EH (cell line): ENCODE data around the gene PDE4B.

Experiments used
- DNase-seq: peaks from one replicate; pipeline ENCODE4 v3.0.0-alpha.2; 2015; ENCODE audit warnings: low read depth

PDE4B gene

DNA sequence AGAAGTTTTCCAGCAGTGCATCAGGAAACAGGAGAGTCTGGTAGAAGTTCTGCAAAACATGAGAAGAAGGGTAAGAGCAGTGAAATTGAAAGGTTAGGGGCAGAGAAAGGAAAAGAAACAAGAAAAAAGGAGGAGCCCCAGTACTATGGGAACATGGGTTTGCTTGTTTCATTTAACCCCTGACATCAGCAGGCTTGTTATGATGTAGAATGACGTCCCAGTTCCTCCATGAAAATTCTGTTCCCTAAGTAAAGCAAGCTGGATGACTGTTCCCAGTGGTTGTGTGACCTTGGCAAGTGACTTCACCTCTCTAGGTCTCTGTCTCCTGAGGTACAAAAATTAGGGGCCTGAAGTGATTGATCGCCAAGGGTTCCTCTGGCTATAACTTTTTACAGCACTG, 472.6 kb downstream of the PDE4B start:
- DNase-seq, result no peak

- peak; percentile 71 for DNase-seq
Observed at GRCh38 chr1:66265796-66266195, 473.1 kb downstream of the PDE4B start.

- no peak for DNase-seq
Observed at GRCh38 chr1:66266350-66266749, 473.7 kb downstream of the PDE4B start.

- peak; percentile 58 for DNase-seq
Observed at GRCh38 chr1:66266756-66267155, 474.1 kb downstream of the PDE4B start.

DNA sequence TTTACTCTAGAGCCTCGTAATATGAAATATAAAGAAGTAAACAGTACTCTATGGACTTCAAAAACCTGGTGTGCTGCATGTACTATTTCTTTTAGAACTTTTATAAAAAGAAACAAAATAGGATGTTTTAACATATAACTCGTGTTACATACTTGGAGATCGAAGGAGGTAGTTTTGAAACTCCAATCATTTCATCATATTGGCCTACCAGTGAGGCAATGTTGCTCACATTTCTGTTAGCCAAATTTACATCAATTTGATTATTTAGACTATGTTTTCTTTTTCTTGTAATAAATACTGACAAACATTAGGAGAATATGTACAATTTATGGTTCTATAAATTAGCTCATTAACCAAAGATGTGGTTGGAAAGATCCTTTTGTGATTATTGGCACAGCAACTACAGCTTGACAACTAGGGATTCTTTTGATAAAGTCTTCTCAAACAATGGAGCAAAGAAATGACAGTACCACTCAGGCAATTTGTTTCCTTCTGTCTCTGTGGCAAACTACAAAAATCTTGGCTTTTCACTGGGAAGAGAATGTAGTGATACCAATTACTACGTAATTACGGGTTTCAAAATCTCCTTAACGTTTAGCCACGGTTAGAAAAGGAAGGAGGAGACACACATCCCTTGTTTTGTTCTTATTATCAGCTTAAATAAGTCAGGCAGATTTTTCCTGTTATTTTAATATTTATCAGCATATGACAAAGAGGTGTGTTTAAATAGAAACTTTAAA, 474.7 kb downstream of the PDE4B start:
- DNase-seq, result peak; percentile 33

GRCh38 chr1:66269222-66269621, 476.5 kb downstream of the PDE4B start:
- DNase-seq, result no peak

DNA sequence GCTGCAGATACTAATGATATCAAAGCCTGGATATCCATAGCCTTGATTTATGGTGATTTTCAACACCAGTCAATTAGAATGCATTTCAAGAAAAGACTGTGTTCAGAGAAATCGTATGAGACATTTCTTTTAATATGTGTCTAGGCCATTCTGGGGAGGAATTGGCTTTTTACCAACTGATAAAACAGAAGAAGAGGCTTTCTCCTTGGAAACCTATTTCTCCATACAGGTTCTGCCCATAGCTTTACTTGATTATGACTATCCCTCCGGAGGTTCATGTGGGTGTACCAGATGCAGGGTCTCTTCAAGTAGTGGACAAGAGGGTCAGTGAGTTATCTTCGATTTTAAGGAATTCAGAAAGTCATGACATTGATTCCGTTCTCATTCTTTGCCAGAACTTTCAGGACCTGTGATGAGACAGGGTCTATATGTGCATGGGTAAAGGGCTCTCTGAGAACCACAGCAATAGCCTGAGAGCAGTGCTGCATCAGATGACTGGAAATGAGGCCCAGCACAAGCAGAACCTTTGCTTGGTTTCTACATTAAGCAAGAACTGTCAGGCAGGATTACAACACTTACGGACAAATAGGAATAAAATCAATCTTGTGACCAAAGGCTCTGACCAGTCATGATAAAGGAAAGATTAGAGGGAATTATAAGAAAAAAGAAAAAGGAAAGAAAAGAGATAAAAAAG, 477.6 kb downstream of the PDE4B start:
- no peak for DNase-seq

GRCh38 chr1:66271216-66271903, 478.7 kb downstream of the PDE4B start:
- DNase-seq, result peak; percentile 99

GRCh38 chr1:66271904-66272254, 479.2 kb downstream of the PDE4B start:
- DNase-seq, result peak; percentile 85

DNA sequence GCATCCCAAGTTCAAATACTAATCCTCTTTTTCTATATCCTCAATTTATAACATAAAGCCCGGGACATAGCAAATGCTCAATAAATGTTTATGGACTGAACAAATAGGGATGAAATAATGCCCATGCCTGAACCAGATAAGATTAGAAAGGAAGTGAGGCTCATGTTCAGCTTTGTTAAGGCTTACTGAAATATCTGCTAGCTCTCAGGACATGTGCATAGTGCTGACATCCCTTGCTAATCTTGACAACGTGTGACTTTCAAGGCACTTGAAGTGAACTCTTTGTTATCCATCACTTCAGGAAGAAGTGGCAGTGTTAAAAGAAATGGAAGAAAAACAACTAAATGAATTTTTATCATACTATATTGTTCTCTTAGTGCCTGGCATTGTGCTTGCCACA, 481.0 kb downstream of the PDE4B start:
- DNase-seq, result no peak

GRCh38 chr1:66274634-66275033, 481.9 kb downstream of the PDE4B start:
- peak; percentile 65 for DNase-seq

GRCh38 chr1:66275083-66275482, 482.4 kb downstream of the PDE4B start:
- DNase-seq, result no peak

GRCh38 chr1:66275601-66276023, 482.9 kb downstream of the PDE4B start:
- DNase-seq, result no peak

DNA sequence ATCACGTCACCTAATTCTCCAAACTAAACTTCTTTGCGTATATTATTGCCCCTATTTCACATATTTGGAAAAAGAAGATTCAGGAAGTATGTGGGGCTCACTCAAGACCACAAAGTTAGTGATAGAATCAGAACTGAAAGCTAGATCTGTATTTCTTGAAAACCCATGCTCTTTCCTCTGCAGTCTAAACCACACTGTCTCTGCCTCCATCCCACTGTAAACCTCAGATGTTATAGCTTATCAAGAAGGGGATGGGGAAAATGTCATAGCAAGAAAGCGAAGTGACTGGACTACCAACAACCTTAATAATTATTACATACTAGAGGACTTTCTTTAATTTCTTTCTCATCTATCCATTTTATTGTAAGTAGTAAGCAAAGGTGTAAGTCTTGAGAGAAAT, 483.5 kb downstream of the PDE4B start:
- DNase-seq, result no peak

DNA sequence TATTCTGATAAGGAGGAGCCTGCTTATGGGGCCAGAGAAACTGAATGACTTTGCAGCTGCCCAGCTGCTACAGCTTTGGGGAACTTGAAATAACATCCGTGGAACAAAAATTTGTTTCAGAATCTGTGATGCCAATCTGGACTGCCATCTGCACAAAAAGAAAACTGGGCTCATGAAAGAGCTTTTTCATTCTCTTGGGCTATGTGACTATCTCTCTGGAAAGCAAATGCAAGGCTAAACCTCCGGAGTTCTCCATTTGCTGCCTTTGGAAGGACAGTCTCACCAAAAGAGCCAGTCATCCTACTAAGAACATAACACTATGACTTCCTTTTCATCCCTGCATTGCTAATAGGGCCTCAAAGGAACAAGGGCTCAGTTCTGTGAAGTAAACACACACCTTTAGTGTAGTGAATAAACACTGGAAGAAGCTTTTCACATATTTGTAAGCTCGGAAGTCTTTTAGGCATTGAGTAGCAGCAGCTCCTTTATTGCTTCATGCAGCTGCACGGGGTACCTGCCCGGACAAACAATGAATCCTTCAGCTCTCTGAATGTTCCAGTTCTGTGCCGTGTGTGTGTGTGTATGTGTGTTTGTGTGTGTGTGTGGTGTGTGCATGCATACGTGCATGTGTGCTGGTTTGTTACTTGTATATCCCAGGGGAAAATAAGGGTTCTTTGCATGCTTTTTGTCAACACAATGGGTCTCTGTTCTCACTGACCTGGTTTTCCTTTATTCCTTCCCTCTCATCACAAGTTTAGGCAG, 485.7 kb downstream of the PDE4B start:
- no peak for DNase-seq

DNA sequence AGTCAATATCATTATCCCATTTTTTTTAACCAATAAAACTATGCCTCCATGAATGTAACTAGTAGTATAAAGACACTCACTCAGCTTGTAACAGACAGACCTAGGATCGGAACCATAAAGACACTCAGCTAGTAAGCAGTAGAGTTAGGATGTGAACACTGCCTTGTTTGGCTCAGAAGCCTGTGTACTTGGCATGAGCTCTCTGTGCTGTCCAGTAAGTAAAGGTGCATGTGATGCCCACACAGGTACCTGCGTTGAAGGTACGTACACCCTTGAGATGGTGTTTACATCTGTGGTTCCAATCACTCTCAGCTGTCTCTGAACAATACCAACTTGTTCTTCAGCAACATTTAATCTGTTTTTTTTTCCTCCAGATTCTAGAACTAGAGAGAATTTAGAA, 489.1 kb downstream of the PDE4B start:
- no peak for DNase-seq

GRCh38 chr1:66282343-66282852, 489.7 kb downstream of the PDE4B start:
- DNase-seq, result peak; percentile 90

DNA sequence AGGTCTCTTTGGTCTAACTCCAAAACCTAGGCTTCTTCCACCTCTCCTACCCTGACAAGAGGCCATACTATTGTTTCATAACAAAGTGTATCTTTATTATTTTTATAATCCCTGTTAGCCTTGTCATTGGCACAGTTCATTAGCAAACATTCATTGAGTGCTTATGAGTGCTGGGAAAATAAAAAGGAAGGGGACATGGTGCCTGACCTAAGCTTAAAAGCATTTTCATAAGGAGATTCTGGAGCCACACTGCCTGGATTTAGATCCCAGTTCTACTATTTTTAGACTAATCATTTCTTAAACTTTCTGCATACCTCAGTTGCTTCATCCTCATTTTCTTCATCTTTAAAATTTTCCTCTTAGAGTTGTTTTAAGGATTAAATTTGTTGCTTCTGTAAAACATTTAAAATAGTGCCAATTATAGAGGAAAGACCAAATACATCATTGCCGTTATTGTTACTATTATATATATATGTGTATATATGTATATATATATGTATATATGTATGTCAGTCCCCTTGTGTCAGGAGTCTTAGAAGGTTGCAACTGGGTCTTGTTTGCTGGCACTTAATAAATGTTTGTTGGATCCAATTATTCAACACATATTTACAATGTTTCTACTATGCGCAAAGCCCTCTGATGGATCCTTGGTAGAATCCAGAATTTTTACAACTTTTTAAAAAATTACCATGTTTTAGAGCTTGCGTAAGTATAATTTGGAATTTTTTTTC, 490.4 kb downstream of the PDE4B start:
- peak; percentile 91 for DNase-seq

DNA sequence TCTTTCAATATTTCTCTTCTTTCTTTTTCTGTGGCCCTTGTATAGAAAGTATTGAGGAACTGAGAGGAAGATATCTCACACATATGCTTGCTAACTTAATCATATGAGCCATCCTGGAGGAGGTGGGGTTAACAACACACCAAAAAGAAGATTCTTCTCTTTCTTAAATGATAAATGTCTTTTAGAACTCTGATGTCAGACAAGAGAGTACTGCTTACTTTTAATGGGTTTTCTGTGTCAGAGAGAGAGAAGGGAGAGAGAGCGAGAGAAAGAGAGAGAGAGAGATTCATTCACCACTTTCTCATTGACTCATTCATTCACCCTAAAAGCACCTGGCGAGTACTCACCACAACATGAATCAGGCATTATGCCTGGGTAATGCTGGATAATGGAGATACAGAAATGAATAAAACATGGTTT, 490.9 kb downstream of the PDE4B start:
- DNase-seq, result peak; percentile 39

- DNase-seq, result no peak
Observed at GRCh38 chr1:66284746-66285145, 492.1 kb downstream of the PDE4B start.

DNA sequence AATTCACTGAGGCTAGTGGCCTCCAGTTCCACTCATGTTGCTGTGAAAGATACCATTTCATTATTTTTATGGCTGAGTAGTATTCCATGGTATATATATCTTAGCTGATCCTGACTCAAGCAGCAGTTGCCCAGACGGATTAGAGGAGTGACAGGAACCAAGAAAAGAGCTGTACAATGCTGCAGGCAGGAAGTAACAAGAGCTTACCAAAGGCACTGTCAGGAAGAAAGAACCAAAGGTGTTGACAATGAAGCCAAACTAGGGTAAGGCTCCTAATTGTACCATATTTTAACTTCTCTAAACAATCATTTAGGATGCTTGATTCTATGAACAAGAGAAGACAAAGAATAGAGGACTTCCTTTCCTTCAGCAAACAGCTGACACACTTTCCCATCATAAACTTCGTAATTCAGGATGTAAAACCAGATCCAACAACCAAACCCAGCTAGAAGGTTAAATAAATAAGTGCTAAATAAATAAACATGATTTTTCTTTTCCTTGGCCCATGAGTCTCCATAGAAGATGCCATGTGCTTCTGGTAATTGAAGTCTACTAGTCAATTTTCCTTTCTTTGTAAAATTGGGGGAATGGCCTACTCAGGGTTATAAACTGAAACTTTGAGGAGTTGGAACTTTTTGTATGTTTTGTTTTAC, 493.0 kb downstream of the PDE4B start:
- DNase-seq, result no peak
